Progenitor cell of endocrine pancreas (in vitro differentiated cells): ENCODE results near the gene TFF2. TPM values are rescaled to one million over a fixed set of nuclear protein-coding genes. Genes with fewer than 3 reads are reported as not detected.

Source experiments
- DNase-seq: peaks from one replicate; pipeline ENCODE4 v3.0.0; 2021; ENCODE audit warnings: low spot score; ENCODE audit not compliant: unreplicated experiment
- H3K27ac Mint-ChIP-seq: 2 replicates; pipeline ENCODE4 v1.8.0; 2021; ENCODE audit warnings: mild to moderate bottlenecking, moderate library complexity, mixed read lengths
- H3K27me3 Mint-ChIP-seq: 2 replicates; pipeline ENCODE4 v1.8.0; 2021; ENCODE audit warnings: mixed read lengths
- H3K36me3 Mint-ChIP-seq: 2 replicates; pipeline ENCODE4 v1.8.0; 2022; ENCODE audit warnings: mixed read lengths; ENCODE audit not compliant: insufficient read depth
- H3K4me1 Mint-ChIP-seq: 2 replicates; pipeline ENCODE4 v1.8.0; 2021; ENCODE audit warnings: low read depth, mixed read lengths
- H3K4me3 Mint-ChIP-seq: 2 replicates; pipeline ENCODE4 v1.8.0; 2021; ENCODE audit warnings: low read depth, mild to moderate bottlenecking, moderate library complexity, mixed read lengths
- H3K9me3 Mint-ChIP-seq: 2 replicates; pipeline ENCODE4 v1.8.0; 2021; ENCODE audit warnings: low read depth, mixed read lengths
- CTCF ChIP-seq: fragments of 200-600 bp; sonication (generic); IDR thresholded peaks from one replicate; pipeline ENCODE4 v1.5.0; 2021; ENCODE audit warnings: antibody characterized with exemption, mild to moderate bottlenecking; ENCODE audit not compliant: unreplicated experiment
- total RNA-seq: library from RNA; stranded (reverse); gene quantifications from 2 replicates; pipeline ENCODE4 v1.2.1, GENCODE V29; 2021

The TFF2 gene
- total RNA-seq, 1 donor from 2014 or later: not detected

DNA sequence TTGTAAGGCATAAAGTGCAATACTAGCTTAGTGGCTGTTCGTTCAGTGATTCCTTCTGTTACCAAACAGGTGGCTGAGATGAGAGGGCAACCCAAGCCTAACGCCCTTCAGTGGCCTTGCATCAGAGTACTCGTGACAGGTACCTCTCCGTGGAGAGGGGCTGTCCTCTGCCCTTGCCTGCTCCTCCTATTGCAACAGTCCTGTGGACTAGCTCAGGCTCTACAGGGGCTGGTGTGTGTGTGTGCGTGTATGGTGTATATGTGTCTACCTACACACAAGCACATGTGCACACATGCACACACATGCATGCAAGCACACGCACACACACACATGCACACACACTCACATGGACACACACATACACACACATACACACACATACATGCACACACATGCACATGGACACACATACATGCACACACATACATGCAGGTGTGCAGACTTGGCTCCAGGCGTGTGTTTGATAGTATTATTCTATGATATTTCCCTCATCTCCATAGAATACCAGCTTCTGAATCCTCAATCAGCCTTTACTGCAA, 50.7 kb downstream of the TFF2 start:
- no peak for DNase-seq
- H3K27ac Mint-ChIP-seq: no peak overlapping the region
- no peak for TF ChIP-seq CTCF
- H3K4me3 Mint-ChIP-seq: no peak overlapping the region
- peaks cover 2% of the 10 kb centered on the region for H3K36me3 Mint-ChIP-seq
- no peaks in the 10 kb centered on the region for H3K4me1 Mint-ChIP-seq
- H3K9me3 Mint-ChIP-seq: no peaks in the 10 kb centered on the region
- peaks cover 32% of the 10 kb centered on the region for H3K27me3 Mint-ChIP-seq

- H3K27ac Mint-ChIP-seq: no peak overlapping the region
- H3K9me3 Mint-ChIP-seq: no peaks in the 10 kb centered on the region
- peaks cover 2% of the 10 kb centered on the region for H3K36me3 Mint-ChIP-seq
- DNase-seq: no peak
- TF ChIP-seq CTCF: no peak
- no peak overlapping the region for H3K4me3 Mint-ChIP-seq
- H3K27me3 Mint-ChIP-seq: peaks cover 34% of the 10 kb centered on the region
- H3K4me1 Mint-ChIP-seq: no peaks in the 10 kb centered on the region
Observed at GRCh38 chr21:42299324-42300044, 51.3 kb downstream of the TFF2 start.

- H3K27me3 Mint-ChIP-seq: peaks cover 34% of the 10 kb centered on the region
- H3K9me3 Mint-ChIP-seq: no peaks in the 10 kb centered on the region
- no peak overlapping the region for H3K4me3 Mint-ChIP-seq
- DNase-seq: no peak
- no peak for TF ChIP-seq CTCF
- H3K36me3 Mint-ChIP-seq: peaks cover 2% of the 10 kb centered on the region
- H3K27ac Mint-ChIP-seq: no peak overlapping the region
- H3K4me1 Mint-ChIP-seq: no peaks in the 10 kb centered on the region
Observed at GRCh38 chr21:42298657-42299056, 52.1 kb downstream of the TFF2 start.

DNA sequence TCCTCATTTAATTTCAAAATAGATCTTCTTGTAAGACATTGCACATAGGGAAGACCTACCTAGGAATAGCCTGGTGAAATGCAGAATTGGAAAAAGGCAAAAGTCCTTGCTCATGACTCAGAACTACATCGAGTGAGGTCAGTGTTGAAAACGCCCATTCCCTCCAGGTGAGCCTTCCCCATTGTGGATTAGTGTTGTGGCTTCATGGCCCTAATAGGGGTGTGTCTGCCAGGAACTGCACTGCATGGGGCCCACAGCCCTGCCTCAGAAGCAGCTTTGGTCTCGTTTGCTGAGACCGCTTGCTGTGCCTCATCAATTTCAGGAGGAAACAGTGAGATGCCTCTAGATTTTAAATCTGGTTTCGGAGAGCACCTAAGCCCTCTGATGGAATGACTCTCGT, 52.6 kb downstream of the TFF2 start:
- no peak overlapping the region for H3K27ac Mint-ChIP-seq
- peaks cover 2% of the 10 kb centered on the region for H3K36me3 Mint-ChIP-seq
- no peaks in the 10 kb centered on the region for H3K9me3 Mint-ChIP-seq
- H3K4me3 Mint-ChIP-seq: no peak overlapping the region
- peaks cover 34% of the 10 kb centered on the region for H3K27me3 Mint-ChIP-seq
- no peak for DNase-seq
- no peak for TF ChIP-seq CTCF
- no peaks in the 10 kb centered on the region for H3K4me1 Mint-ChIP-seq

DNA sequence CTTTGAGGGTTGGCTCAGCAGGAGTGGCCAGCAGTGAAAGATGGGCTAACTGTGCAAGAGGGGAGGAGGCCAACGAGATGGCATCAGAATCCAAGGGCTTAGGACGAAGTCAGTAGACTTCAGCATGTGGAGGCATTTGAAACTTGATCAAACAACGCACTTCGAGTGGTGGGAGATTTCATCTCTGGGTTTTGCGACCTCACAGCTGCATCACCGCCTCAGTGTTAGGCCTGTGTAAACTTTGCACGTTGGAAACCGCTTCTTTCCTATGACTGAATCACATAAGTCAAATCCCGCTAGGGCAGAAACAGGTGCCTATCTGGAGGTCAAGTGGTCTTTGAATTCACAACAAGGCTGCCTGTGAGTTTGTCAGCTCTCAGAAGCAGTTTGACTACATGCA, 53.4 kb downstream of the TFF2 start:
- no peak for TF ChIP-seq CTCF
- H3K9me3 Mint-ChIP-seq: no peaks in the 10 kb centered on the region
- peaks cover 2% of the 10 kb centered on the region for H3K36me3 Mint-ChIP-seq
- no peak overlapping the region for H3K27ac Mint-ChIP-seq
- H3K4me3 Mint-ChIP-seq: no peak overlapping the region
- H3K4me1 Mint-ChIP-seq: no peaks in the 10 kb centered on the region
- no peak for DNase-seq
- peaks cover 34% of the 10 kb centered on the region for H3K27me3 Mint-ChIP-seq
